HuH-7.5 (cell line): ENCODE data around the gene DLL4.

ENCODE experiments used
- DNase-seq: peaks from one replicate; pipeline ENCODE4 v3.0.0; 2011; ENCODE audit warnings: low spot score

DLL4 gene

GRCh38 chr15:40906091-40906990, 22.8 kb upstream of the DLL4 start:
- DNase-seq: peak; percentile 80

- DNase-seq: no peak
These were observed 21.9 kb upstream of the DLL4 start for GRCh38 chr15:40906991-40907802.

GRCh38 chr15:40908095-40908494, 21.0 kb upstream of the DLL4 start:
- DNase-seq: no peak

GRCh38 chr15:40909662-40910630, 19.2 kb upstream of the DLL4 start:
- no peak for DNase-seq

- DNase-seq: no peak
These were observed 18.0 kb upstream of the DLL4 start for GRCh38 chr15:40911141-40911540.

GRCh38 chr15:40911693-40912092, 17.4 kb upstream of the DLL4 start:
- no peak for DNase-seq

GRCh38 chr15:40912478-40912877, 16.7 kb upstream of the DLL4 start:
- no peak for DNase-seq

- DNase-seq: no peak
These were observed 15.1 kb upstream of the DLL4 start for GRCh38 chr15:40914013-40914412.

GRCh38 chr15:40914486-40914885, 14.7 kb upstream of the DLL4 start:
- no peak for DNase-seq

- DNase-seq: no peak
These were observed 14.0 kb upstream of the DLL4 start for GRCh38 chr15:40915116-40915661.

- no peak for DNase-seq
These were observed 13.5 kb upstream of the DLL4 start for GRCh38 chr15:40915679-40916078.

- DNase-seq: no peak
These were observed 11.6 kb upstream of the DLL4 start for GRCh38 chr15:40917585-40917984.

GRCh38 chr15:40918146-40918798, 10.9 kb upstream of the DLL4 start:
- DNase-seq: no peak

- no peak for DNase-seq
These were observed 10.2 kb upstream of the DLL4 start for GRCh38 chr15:40918799-40919392.

GRCh38 chr15:40921949-40922607, 7.1 kb upstream of the DLL4 start:
- no peak for DNase-seq

GRCh38 chr15:40922608-40923005, 6.5 kb upstream of the DLL4 start:
- DNase-seq: no peak

GRCh38 chr15:40923551-40923950, 5.6 kb upstream of the DLL4 start:
- DNase-seq: no peak

- DNase-seq: no peak
These were observed 3.7 kb upstream of the DLL4 start for GRCh38 chr15:40925495-40925862.

- DNase-seq: no peak
These were observed 3.1 kb upstream of the DLL4 start for GRCh38 chr15:40925863-40926658.
